ENCODE results near the gene HIGD2B.

HIGD2B gene

GRCh38 chr15:72685925-72686794 lies at the start of gene HIGD2B, which contains the start of gene BBS4:
HIGD2B (minus strand) TSS chr15:72686182; CDS start chr15:72676374, 9,808 bp downstream.
BBS4 (plus strand) TSS chr15:72686207; CDS start chr15:72686228, 21 bp downstream.
- Histone ChIP-seq H3K9ac (ENCODE audit: low read length) (peak within 1 kb of the TSS; percentile 81), H3K36me3 (replicated peaks; ENCODE audit: low read depth, low read length) (no peaks in the 10 kb centered on the region), H3K79me2 (ENCODE audit: low read length) (no peaks in the 10 kb centered on the region; the same call in 1 of the 2 replicates), H3K27ac (ENCODE audit: low read length) (peak within 1 kb of the TSS; percentile 58), H2AFZ (ENCODE audit: low read depth, low read length) (peak within 1 kb of the TSS; percentile 96), H3K9me3 (ENCODE audit: insufficient read depth, low read length) (no peaks in the 10 kb centered on the region), H3K27me3 (ENCODE audit: low read depth, low read length) (no peaks in the 10 kb centered on the region), H3K4me3 (ENCODE audit: low read length) (peak within 1 kb of the TSS; percentile 90), H3K4me2 (ENCODE audit: low read length) (peak within 1 kb of the TSS; percentile 89), H4K20me1 (ENCODE audit: insufficient read depth, low read length) (no peaks in the 10 kb centered on the region), H3K4me1 (ENCODE audit: low read length) (peaks cover 9% of the 10 kb centered on the region)
- TF ChIP-seq CTCF (IDR thresholded peaks at IDR 0.05; ENCODE audit: low read depth, low read length) (no peak), EZH2phosphoT487 (IDR thresholded peaks at IDR 0.05; ENCODE audit: low read depth) (no peak)

- H3K4me3 ChIP-seq (ENCODE audit: low read length): no peak overlapping the region
- H3K36me3 ChIP-seq (replicated peaks; ENCODE audit: low read depth, low read length): peaks cover 46% of the 10 kb centered on the region
- TF ChIP-seq EZH2phosphoT487 (IDR thresholded peaks at IDR 0.05; ENCODE audit: low read depth): no peak
- no peak for TF ChIP-seq CTCF (IDR thresholded peaks at IDR 0.05; ENCODE audit: low read depth, low read length)
- no peaks in the 10 kb centered on the region for H3K79me2 ChIP-seq (ENCODE audit: low read length)
- no peak overlapping the region for H3K9ac ChIP-seq (ENCODE audit: low read length)
- H3K27me3 ChIP-seq (ENCODE audit: low read depth, low read length): no peaks in the 10 kb centered on the region
- H3K4me1 ChIP-seq (ENCODE audit: low read length): peaks cover 15% of the 10 kb centered on the region
- H2AFZ ChIP-seq (ENCODE audit: low read depth, low read length): no peak overlapping the region
- H3K27ac ChIP-seq (ENCODE audit: low read length): no peak overlapping the region
- H4K20me1 ChIP-seq (ENCODE audit: insufficient read depth, low read length): peaks cover 7% of the 10 kb centered on the region; the same call in 1 of the 2 replicates
- no peaks in the 10 kb centered on the region for H3K9me3 ChIP-seq (ENCODE audit: insufficient read depth, low read length)
- H3K4me2 ChIP-seq (ENCODE audit: low read length): no peak overlapping the region
Measured at GRCh38 chr15:72735111-72735510, 49.1 kb upstream of the HIGD2B start.

GRCh38 chr15:72733941-72734738 lies 48.2 kb upstream of the HIGD2B start:
- Histone ChIP-seq H3K27ac (ENCODE audit: low read length) (no peak overlapping the region), H3K4me1 (ENCODE audit: low read length) (peaks cover 5% of the 10 kb centered on the region; the same call in 1 of the 2 replicates), H3K27me3 (ENCODE audit: low read depth, low read length) (no peaks in the 10 kb centered on the region), H4K20me1 (ENCODE audit: insufficient read depth, low read length) (0 out of 2 replicates have a peak, but pooled peaks cover 3% of the 10 kb centered on the region), H3K36me3 (replicated peaks; ENCODE audit: low read depth, low read length) (peaks cover 37% of the 10 kb centered on the region), H2AFZ (ENCODE audit: low read depth, low read length) (no peak overlapping the region), H3K79me2 (ENCODE audit: low read length) (no peaks in the 10 kb centered on the region), H3K9me3 (ENCODE audit: insufficient read depth, low read length) (no peaks in the 10 kb centered on the region), H3K9ac (ENCODE audit: low read length) (no peak overlapping the region), H3K4me3 (ENCODE audit: low read length) (no peak overlapping the region), H3K4me2 (ENCODE audit: low read length) (no peak overlapping the region)
- no peak for TF ChIP-seq CTCF (IDR thresholded peaks at IDR 0.05; ENCODE audit: low read depth, low read length)
- TF ChIP-seq EZH2phosphoT487 (IDR thresholded peaks at IDR 0.05; ENCODE audit: low read depth): no peak

- Histone ChIP-seq H3K4me2 (ENCODE audit: low read length) (no peak overlapping the region), H2AFZ (ENCODE audit: low read depth, low read length) (no peak overlapping the region), H3K36me3 (replicated peaks; ENCODE audit: low read depth, low read length) (peaks cover 24% of the 10 kb centered on the region), H3K79me2 (ENCODE audit: low read length) (no peaks in the 10 kb centered on the region), H3K9ac (ENCODE audit: low read length) (no peak overlapping the region), H3K4me3 (ENCODE audit: low read length) (no peak overlapping the region), H3K4me1 (ENCODE audit: low read length) (no peaks in the 10 kb centered on the region), H3K27me3 (ENCODE audit: low read depth, low read length) (no peaks in the 10 kb centered on the region), H3K9me3 (ENCODE audit: insufficient read depth, low read length) (no peaks in the 10 kb centered on the region), H3K27ac (ENCODE audit: low read length) (no peak overlapping the region), H4K20me1 (ENCODE audit: insufficient read depth, low read length) (0 out of 2 replicates have a peak, but pooled peaks cover 3% of the 10 kb centered on the region)
- TF ChIP-seq CTCF (IDR thresholded peaks at IDR 0.05; ENCODE audit: low read depth, low read length) (no peak), EZH2phosphoT487 (IDR thresholded peaks at IDR 0.05; ENCODE audit: low read depth) (no peak)
Measured at GRCh38 chr15:72732516-72732915, 46.5 kb upstream of the HIGD2B start.
